HG02623 (cell line): ENCODE data around the gene ZNF536.
"Not testable (repeated sequence)": the region's sequence is repeated elsewhere in the genome, so short reads cannot be mapped to it uniquely, and the experiment has no call there.

Experiments used
- ATAC-seq: cut with Tn5 transposase; IDR thresholded peaks from one replicate; pipeline ENCODE4 v1.9.1; 2021; ENCODE audit warnings: moderate library complexity; ENCODE audit not compliant: unreplicated experiment

Gene ZNF536

DNA sequence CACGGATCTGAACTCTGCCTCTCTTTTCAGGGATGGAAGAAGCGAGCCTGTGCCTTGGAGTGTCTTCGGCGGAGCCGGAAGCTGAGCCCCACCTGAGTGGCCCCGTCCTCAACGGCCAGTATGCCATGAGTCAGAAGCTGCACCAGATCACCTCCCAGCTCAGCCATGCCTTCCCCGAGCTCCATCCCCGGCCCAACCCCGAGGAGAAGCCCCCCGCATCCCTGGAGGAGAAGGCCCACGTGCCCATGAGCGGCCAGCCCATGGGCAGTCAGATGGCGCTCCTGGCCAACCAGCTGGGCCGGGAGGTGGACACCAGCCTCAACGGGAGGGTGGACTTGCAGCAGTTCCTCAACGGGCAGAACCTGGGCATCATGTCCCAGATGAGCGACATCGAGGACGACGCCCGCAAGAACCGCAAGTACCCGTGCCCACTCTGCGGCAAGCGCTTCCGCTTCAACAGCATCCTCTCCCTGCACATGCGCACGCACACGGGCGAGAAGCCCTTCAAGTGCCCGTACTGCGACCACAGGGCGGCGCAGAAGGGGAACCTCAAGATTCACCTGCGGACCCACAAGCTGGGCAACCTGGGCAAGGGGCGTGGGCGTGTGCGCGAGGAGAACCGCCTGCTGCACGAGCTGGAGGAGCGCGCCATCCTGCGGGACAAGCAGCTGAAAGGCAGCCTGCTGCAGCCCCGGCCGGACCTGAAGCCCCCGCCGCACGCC, 71.5 kb downstream of the ZNF536 start:
- ATAC-seq = no peak

DNA sequence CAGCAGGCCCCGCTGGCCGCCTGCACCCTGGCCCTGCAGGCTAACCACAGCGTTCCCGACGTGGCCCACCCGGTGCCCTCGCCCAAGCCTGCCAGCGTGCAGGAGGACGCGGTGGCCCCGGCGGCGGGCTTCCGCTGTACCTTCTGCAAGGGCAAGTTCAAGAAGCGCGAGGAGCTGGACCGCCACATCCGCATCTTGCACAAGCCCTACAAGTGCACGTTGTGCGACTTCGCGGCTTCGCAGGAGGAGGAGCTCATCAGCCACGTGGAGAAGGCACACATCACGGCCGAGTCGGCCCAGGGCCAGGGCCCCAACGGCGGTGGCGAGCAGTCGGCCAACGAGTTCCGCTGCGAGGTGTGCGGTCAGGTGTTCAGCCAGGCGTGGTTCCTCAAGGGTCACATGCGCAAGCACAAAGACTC, 72.1 kb downstream of the ZNF536 start:
- no peak for ATAC-seq

DNA sequence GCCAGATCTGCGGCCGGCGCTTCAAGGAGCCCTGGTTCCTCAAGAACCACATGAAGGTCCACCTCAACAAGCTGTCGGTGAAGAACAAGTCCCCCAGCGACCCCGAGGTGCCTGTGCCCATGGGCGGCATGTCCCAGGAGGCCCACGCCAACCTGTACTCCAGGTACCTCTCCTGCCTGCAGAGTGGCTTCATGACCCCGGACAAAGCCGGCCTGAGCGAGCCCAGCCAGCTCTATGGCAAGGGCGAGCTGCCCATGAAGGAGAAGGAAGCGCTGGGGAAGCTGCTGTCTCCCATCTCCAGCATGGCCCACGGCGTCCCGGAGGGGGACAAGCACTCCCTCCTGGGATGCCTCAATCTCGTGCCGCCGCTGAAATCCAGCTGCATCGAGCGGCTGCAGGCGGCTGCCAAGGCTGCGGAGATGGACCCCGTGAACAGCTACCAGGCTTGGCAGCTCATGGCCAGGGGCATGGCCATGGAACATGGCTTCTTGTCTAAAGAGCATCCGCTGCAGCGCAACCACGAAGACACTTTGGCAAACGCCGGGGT, 72.6 kb downstream of the ZNF536 start:
- ATAC-seq = no peak

DNA sequence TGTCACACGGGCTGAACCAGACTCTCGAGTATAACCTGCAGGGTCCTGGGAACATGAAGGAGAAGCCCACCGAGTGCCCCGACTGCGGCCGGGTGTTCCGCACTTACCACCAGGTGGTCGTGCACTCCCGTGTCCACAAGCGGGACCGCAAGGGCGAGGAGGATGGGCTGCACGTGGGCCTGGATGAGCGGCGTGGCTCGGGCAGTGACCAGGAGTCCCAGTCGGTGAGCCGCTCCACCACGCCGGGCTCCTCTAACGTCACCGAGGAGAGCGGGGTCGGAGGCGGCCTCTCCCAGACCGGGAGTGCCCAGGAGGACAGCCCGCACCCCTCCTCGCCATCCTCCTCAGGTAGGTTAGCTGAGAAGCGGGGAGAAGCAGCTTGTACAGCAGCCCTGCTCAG, 73.2 kb downstream of the ZNF536 start:
- no peak for ATAC-seq

DNA sequence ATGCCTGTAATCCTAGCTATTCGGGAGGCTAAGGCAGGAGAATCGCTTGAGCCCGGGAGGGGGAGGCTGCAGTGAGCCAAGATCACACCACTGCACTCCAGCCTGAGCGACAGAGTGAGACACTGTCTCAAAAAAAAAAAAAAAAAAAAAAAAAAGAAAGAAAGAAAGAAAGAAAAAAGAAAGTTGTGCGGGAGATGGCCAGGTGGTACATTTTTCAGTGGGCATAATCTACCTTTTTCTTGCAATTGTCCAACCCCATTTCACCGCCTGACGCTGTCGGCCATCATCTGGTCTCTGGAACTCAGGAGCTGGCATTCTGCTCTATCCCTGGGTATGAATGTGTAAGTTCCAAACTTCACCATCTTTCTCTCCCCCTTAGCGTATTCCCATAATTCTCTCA, 73.9 kb downstream of the ZNF536 start:
- ATAC-seq = not testable (repeated sequence)

DNA sequence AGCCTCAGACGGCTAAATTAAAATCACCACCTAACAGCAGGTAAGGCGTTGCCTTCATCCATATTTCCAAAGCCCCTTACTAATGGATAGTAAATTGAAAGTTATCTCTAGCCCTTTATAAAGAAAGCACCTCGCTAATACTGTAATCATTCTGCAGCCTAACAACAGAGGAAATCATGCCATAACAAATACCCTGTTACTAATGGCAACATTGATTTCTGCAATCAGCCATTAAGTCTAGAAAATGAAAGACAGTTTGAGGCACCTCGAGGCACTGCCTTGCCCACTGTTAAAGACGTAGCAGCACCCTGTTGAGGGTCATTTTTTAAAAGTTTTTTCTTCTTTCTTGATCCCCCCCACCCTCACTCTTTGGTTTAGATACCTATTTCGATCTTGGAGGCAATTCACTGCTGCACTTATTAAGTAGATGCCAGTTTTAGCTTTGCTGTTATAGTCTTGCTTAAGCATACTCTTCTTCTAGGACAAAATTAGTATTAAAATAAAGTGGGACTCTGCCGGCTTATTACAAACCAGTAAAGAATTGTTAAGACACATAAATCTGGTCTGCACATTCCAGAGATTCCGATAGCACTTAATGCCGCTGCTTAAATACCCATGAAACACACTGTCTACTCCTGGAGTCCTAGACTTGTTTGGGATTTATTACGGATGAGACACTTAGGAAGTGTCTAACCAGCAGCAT, 74.8 kb downstream of the ZNF536 start:
- ATAC-seq = no peak

DNA sequence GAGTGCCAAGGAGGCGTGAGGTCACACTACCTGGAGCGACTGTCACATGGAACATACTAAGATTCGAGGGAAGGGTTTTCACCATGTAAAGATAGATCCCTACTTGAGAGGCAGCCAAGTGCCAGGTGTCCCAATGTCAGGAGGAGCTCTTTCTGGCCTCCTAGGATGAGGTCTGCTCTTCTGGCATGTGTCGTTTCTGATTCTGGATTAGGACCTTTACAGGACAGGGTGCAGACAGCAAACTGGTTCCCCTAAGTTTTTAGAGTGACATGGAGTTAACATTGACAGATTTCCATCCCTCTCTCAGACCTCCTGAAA, 75.3 kb downstream of the ZNF536 start:
- no peak for ATAC-seq

DNA sequence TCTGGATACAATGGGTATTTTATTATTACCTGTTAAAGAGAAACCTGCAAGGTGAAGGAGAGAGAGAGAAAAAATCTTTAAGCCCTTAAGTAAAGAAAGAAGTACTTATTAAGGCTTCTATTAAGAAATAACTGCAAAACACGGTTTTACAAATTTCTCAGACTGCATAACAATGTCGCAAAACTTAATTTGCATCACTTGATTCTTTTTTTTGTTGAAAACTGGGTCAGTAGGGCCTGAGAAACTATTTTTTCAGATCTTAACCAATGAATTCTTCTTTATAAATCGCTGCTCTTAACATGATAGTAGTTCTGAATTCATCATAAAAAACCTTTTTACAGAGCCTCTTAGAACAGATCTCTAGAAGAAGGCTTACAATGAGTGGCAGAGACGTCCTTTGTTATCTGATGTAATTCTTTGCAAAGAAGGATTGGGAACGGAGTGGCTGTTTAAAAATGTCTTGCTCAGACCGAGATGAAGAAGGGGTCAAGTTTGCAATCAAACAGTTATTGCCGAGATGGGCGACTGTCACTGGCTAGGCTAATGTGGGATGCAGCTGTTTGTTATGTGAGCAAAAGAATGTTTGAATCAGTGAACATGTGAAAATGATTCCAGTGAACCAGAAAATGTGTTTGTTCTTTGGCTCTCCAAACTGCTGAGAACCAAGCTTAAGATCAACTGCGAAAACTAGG, 76.3 kb downstream of the ZNF536 start:
- no peak for ATAC-seq

DNA sequence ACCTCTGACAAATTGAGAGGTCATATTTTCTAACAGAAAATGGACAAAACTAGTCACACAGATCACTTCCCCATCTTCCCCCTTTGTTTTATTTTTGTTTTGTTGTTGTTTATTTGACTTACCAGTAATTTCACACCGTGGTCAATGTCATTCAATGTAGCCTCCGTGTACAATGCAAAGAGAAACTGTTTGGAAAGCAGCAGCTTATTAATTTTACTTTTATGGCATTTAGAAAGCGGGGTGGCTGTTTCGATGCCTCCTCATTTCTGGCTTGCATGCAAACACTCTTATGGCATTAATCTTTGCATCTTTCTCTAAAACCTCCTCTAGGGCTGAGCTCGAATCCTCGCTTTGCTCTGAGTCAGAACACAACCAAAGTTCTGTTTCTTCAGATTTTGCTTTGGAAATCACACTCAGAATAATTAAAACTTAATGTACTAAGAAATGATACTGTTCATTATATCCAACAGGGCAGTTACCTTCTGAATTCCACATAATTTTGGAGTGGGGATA, 77.0 kb downstream of the ZNF536 start:
- no peak for ATAC-seq

DNA sequence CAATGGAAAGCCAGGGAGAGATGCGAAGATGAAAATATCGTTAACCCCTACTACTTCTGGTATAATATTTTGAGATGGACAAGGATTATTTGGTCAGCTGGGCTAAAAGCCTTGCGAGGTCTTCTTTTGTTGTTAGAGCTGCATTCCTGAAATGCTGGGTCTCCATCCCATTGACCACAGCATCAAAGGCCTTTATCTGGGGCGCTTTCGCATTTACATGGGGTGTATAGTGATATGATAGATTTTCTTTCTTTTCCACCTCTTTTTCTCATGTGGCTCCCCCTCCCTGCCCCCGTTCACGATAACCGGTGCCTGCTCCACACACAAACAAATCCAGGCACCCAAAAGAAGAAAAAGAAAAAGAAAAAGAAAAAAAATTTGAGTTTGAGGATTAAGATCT, 77.5 kb downstream of the ZNF536 start:
- ATAC-seq = no peak

DNA sequence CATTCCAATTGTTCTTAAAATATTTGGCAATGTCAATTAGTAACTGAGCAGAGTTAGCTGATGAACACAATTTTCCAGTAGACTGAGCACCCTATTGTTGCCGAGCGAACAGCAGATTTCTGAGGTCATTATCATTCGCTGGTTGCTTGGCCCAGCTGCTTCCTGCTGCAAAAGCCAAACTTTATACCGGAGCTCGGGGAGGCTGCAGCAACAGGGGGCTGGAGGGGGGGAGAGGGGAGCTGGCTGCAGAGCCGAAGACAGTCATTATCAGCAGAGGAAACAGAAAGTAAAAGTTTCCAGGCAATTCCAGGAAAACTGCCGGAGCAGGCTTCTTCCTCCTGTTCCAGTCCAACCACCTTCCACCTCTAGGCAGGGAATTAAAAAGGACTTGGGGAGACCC, 77.9 kb downstream of the ZNF536 start:
- no peak for ATAC-seq

DNA sequence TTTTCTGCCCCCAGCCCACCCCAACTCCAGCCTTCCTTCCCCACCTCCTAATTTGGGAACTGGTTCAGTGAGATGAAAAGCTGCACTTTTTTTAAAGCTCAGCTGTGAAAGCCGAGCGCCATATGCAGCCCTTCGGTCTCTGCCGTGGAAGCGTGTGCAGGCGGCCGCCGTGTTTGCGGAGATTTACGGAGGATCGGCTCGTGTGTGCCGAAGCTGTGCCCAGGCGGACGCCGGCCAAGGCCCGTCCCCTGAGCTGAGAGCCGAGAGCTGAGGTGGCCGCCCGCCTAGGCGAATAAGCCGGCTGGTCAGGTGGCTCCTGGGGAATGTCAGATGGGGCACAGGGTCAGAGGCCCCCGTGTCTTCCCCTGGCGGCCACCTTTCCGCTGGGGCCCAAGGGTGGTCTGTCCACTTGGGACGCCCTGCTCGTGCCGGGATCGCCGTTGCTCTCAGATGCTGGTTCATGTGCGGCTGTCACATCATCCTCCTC, 78.7 kb downstream of the ZNF536 start:
- no peak for ATAC-seq

DNA sequence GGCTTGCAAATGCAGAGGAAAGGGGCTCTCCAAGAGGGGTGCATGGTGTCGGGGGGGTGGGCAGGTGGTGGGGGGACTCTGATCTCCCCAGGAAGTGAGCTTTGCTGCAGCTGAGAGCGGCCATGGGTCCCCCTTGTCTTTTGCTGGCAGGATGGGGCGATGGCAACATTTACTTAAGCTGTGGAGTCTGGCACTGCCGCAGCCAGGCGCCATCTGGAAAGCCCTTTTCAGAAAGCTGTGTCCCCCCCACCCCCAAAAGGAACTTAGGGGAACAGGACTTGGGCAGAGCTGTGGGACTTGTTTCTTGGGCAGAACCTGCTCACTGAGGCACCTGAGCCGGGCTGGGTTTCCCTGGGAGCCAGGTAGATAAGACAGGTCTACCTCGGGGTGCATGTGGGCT, 80.7 kb downstream of the ZNF536 start:
- ATAC-seq = no peak

DNA sequence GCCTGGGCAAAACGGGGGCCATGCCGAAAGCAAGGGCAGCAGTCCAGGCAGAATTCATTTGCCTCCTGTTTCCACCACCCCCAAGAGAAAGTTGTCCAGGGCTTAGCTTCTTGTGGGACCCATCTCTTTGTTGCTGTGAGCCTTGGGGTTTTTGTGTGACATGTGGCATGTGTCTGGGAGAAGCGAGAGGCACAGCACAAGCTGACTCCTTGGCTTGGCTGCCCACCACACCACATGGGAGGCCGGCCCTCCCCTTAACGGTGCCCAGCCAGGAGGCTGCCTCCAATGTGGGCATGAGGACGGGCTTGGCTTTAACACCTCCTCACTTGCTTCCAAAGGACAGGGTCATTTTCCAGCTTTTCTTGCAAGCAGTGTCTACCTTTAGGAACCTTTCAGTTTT, 81.6 kb downstream of the ZNF536 start:
- no peak for ATAC-seq

DNA sequence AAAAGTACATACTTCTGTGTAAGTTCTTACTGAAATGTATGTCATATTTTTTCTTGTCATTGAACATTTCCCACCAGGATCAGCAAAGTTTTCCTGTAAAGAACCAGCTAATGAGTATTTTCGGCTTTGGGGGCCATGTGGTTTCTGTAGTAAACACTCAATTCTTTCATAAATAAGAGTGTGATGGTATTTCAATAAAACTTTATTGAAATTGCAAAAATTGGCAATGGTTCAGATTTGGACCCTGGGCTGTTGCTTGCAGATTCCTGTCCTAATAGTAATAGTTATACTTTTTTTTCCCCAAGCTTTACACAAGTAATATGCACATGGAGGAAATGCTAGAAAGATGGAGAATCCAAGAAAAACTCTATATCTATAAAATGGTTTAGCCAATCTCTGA, 83.7 kb downstream of the ZNF536 start:
- ATAC-seq = no peak

DNA sequence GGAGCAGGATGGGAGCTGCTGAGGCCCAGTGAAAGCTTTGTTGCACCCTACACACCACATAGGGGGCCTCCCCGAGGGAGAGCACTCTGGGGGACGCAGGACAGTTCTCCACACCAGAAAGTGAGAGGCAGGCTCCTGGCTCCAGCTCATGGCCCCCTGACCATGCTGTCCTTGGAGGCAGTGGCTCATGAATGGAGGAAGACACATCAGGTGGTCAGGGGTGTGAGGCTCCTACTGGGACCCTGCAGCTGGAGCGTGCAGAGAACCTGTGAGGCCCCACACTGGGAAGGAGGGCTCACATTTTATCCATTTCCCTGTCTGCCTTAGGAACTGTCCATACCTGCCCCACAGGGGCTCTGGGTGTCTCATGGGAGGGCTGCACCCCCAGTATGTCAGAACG, 85.3 kb downstream of the ZNF536 start:
- ATAC-seq = no peak

DNA sequence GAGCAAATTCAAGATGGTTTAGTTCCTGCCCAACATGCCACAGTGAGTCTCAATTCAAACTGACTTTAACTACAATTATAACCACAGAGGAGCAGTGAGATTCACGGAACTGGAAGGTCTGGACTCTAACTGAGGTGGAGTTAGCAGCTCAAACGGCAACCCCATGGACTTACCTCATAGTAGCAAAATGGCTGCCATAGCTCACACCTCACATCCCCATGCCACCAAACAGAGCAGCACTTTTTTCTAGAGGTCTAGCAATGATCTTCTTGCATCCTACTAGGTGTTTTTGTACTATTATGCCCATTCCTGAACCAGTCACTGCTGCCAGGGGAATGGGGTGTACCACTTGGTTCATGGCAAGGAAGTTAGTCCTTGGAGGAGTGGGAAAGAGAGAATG, 87.7 kb downstream of the ZNF536 start:
- ATAC-seq = no peak

DNA sequence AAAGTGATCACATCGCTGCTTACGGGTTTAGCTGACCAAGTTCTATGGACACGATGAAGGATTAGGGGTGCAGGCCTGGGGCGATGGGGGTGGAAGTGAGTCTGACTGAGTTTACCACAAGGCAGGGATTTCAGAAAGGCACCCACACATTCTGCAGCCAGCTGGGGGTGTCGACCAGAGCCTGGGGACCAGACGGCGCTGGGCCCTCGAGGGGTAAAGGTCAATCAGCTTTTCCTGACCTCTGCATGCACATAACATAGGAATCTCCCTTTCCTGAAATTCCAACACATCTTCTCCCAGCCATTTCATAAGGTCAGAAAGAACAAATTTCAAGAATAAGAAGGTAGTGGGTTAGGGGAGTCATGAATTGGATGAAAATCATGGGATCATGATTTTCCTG, 92.0 kb downstream of the ZNF536 start:
- ATAC-seq = no peak

DNA sequence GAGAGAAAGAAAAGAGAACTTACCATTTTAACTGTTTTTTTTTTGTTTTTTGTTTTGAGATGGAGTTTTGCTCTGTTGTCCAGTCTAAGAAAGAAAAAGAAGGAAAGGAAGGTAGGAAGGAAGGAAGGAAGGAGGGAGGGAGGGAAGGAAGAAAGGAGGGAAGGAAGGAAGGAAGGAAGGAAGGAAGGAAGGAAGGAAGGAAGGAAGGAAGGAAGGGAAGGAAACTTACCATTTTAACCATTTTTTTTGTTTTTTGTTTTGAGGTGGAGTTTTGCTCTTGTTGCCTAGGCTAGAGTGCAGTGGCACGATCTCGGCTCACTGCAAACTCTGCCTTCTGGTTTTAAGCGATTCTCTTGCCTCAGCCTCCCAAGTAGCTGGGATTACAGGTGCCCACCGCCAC, 94.4 kb downstream of the ZNF536 start:
- ATAC-seq = not testable (repeated sequence)

DNA sequence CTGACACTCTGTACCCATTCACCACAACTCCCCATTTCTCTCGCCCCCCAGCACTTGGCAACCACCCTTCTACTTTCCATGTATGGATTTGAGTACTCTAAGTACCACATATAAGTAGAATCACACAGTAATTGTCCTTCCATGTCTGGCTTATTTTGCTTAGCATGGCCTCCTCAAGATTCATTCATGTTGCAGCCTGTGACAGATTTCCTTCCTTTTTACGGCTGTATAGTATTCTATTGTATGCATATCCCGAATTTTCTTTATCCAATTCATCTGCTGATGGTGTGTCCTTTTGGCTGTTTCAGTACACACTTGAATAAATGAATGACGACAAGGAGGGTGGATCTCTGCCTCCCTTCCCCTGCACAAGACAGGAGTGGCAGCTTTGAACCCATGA, 95.1 kb downstream of the ZNF536 start:
- no peak for ATAC-seq

DNA sequence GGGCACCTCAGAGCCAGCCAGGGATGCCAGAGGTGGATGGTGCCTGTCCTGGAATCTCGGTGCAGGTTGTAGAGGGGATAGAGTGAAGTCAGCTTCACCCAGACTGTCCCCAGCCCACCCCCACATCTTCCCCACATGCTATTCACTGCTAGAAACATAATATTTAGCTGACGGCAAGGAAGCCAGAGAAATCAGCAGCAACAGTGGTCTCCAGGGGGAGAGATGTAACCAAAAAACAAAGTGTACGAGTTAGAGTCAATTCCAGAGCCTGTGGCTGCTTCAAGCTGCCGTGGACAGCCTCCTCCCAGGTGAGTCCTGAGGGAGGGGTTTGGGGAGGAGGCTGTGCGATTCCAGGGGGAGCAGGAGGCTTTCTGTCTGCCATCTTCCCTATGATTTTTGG, 97.6 kb downstream of the ZNF536 start:
- no peak for ATAC-seq

DNA sequence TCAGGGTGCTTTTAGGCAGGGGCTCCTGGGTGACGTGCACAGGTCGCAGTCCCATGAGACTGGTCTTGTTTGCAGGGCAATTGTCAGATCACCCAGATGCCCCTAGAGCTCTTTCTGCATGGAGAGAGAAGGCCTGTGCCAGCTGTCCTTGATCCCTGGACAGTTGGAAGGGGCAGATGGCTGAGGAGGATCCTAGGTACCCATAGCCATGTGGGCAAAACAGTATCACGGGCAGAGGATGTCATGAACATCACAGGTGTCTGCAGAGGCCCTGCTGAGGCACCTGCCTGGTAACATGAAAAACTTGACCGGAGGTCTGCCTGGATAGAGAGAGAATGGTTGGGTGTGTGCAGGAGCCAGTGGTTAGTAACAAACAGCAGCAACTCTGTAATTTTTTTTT, 99.3 kb downstream of the ZNF536 start:
- ATAC-seq = no peak
